HepG2 (cell line): ENCODE results near the gene CYSRT1. TPM values are rescaled to one million over a fixed set of nuclear protein-coding genes. Genes with fewer than 3 reads are reported as not detected.

ENCODE experiments used
- ADNP ChIP-seq: sonication (generic); formaldehyde crosslinking; IDR thresholded peaks from 2 replicates; pipeline ENCODE4 v1.4.0; 2020; ENCODE audit warnings: missing genetic modification reagents
- ATF1 ChIP-seq: IDR thresholded peaks from 2 replicates; pipeline ENCODE4 v1.6.1; 2016; ENCODE audit warnings: mild to moderate bottlenecking, control low read depth
- FOSL1 ChIP-seq: sonication (generic); formaldehyde crosslinking; IDR thresholded peaks from 2 replicates; pipeline ENCODE4 v1.9.0; 2021; ENCODE audit warnings: missing genetic modification reagents, borderline replicate concordance
- FOXJ3 ChIP-seq: sonication (generic); formaldehyde crosslinking; IDR thresholded peaks from 2 replicates; pipeline ENCODE4 v1.4.0; 2020; ENCODE audit warnings: missing genetic modification reagents, mild to moderate bottlenecking, borderline replicate concordance
- GLI4 ChIP-seq: sonication (generic); formaldehyde crosslinking; IDR thresholded peaks from 2 replicates; pipeline ENCODE4 v1.5.1; 2020; ENCODE audit warnings: missing genetic modification reagents, mild to moderate bottlenecking, moderate library complexity, borderline replicate concordance
- HOXA7 ChIP-seq: sonication (generic); formaldehyde crosslinking; IDR thresholded peaks from 2 replicates; pipeline ENCODE4 v1.8.1; 2022; ENCODE audit warnings: mild to moderate bottlenecking, missing genetic modification reagents, moderate library complexity
- ZNF3 ChIP-seq: IDR thresholded peaks from 2 replicates; pipeline ENCODE4 v1.7.0; 2017; ENCODE audit warnings: inconsistent platforms
- ZNF761 ChIP-seq: sonication (generic); formaldehyde crosslinking; conservative IDR thresholded peaks from 2 replicates; pipeline ENCODE4 v1.4.0; 2020; ENCODE audit warnings: mild to moderate bottlenecking, missing genetic modification reagents
- ZNF841 ChIP-seq: sonication (generic); formaldehyde crosslinking; IDR thresholded peaks from 2 replicates; pipeline ENCODE4 v1.8.1; 2023; ENCODE audit warnings: missing genetic modification reagents, borderline replicate concordance
- ZZZ3 ChIP-seq: sonication (generic); formaldehyde crosslinking; IDR thresholded peaks from 2 replicates; pipeline ENCODE4 v1.4.0; 2020; ENCODE audit warnings: missing genetic modification reagents, mild to moderate bottlenecking, borderline replicate concordance
- polyA plus RNA-seq, 8 experiments: library from polyadenylated mRNA; depleted of rRNA in 3 of 8; stranded (reverse) in 7 of 8; unstranded in 1 of 8; fragments of >200 nt; fragmentation: Illumina TruSeq in 4 of 8; extraction: Trizol in 4 of 8; gene quantifications; 2 replicates each; pipeline versions ENCODE4 v1.2.1 to v1.2.3, GENCODE V29; 2011 to 2016; ENCODE audit warnings: low read depth in 4 of 8, missing spikeins in 1 of 8, mixed read lengths in 1 of 8; ENCODE audit not compliant: insufficient read depth in 1 of 8
- total RNA-seq, 5 experiments: library from RNA; depleted of rRNA; stranded (reverse); fragments of >200 nt; fragmentation: Illumina TruSeq; extraction: Trizol; gene quantifications; 2 replicates each; pipeline ENCODE4 v1.2.3, GENCODE V29; 2016; ENCODE audit warnings: low read depth in 1 of 5
- TF ChIP-seq, protein P1 (sequence below): sonication (generic); formaldehyde crosslinking; IDR thresholded peaks from 2 replicates; pipeline ENCODE4 v1.8.0; 2022; ENCODE audit warnings: mild to moderate bottlenecking, missing genetic modification reagents
- TF ChIP-seq, protein P2 (sequence below): sonication (generic); formaldehyde crosslinking; IDR thresholded peaks from 2 replicates; pipeline ENCODE4 v1.4.0; 2020; ENCODE audit warnings: missing genetic modification reagents, low read depth, mild to moderate bottlenecking, borderline replicate concordance
- TF ChIP-seq, protein P3 (sequence below): sonication (generic); formaldehyde crosslinking; conservative IDR thresholded peaks from 2 replicates; pipeline ENCODE4 v1.4.0; 2020; ENCODE audit warnings: missing genetic modification reagents
- TF ChIP-seq, protein P4 (sequence below): sonication (generic); formaldehyde crosslinking; IDR thresholded peaks from 2 replicates; pipeline ENCODE4 v1.5.0; 2020; ENCODE audit warnings: missing genetic modification reagents
- TF ChIP-seq, protein P5 (sequence below): sonication (generic); formaldehyde crosslinking; IDR thresholded peaks from 2 replicates; pipeline ENCODE4 v1.4.0; 2020; ENCODE audit warnings: mild to moderate bottlenecking, missing genetic modification reagents, borderline replicate concordance
- TF ChIP-seq, protein P6 (sequence below): sonication (generic); formaldehyde crosslinking; IDR thresholded peaks from 2 replicates; pipeline ENCODE4 v1.4.0; 2020; ENCODE audit warnings: missing genetic modification reagents

The CYSRT1 gene
- total and polyA plus RNA-seq, 2 of the 13 experiments (the other 11 are each of a cell fraction or from before 2014, with no cell fraction given), result 1.5 to 2.1 TPM

DNA sequence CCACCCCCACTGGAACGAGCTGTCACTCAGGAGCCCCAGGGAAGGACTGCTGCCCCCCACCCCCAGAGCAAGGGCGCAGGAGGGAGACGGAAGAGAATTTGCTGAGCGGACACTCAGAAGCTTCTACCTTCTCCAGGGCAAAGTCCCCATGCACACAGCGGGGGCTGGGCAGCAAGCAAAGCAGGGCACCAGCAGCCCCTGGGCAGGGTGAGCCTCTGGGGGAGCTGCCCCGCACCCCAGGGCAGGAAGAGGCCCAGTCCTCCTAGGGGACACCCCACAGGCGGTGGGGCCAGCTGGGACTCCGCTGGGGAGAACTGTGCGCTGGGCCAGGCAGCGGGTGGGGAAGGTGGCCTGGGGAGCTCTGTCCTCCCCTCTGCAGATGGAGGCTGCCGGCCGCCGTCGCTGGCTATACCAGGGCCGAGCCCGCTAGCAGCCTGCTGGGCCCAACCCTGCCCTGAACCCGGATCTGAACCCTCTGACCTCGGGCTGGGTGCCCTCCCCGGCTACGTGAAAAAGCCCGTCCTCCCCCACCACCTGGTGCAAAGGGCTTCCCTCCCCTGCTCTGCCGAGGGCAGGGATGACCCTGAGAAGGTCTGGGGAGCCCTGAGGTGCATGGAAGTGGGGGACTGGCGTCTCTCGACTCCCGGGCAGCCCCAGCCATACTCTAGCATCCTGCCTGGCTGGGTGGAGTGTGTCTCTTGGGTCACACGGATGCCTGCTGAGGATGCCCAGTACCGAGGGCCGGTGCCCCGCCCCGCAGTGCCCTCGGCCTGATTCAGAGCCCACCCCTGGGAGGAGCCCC, 5.1 kb downstream of the CYSRT1 start (continued):
- TF ChIP-seq, protein P1, sequence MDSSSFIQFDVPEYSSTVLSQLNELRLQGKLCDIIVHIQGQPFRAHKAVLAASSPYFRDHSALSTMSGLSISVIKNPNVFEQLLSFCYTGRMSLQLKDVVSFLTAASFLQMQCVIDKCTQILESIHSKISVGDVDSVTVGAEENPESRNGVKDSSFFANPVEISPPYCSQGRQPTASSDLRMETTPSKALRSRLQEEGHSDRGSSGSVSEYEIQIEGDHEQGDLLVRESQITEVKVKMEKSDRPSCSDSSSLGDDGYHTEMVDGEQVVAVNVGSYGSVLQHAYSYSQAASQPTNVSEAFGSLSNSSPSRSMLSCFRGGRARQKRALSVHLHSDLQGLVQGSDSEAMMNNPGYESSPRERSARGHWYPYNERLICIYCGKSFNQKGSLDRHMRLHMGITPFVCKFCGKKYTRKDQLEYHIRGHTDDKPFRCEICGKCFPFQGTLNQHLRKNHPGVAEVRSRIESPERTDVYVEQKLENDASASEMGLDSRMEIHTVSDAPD (CRISPR knock-in tag), result no peak
- TF ChIP-seq, protein P2, sequence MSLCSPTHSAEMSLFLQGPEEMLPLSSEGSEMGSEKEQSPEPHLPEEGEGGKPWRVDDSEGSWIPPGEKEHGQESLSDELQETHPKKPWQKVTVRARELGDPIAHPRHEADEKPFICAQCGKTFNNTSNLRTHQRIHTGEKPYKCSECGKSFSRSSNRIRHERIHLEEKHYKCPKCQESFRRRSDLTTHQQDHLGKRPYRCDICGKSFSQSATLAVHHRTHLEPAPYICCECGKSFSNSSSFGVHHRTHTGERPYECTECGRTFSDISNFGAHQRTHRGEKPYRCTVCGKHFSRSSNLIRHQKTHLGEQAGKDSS (CRISPR knock-in tag), result no peak
- TF ChIP-seq, protein P3, sequence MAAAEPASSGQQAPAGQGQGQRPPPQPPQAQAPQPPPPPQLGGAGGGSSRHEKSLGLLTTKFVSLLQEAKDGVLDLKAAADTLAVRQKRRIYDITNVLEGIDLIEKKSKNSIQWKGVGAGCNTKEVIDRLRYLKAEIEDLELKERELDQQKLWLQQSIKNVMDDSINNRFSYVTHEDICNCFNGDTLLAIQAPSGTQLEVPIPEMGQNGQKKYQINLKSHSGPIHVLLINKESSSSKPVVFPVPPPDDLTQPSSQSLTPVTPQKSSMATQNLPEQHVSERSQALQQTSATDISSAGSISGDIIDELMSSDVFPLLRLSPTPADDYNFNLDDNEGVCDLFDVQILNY (CRISPR knock-in tag), result no peak
- no peak for TF ChIP-seq ZNF3 (CRISPR knock-in tag)
- no peak for TF ChIP-seq FOXJ3
- TF ChIP-seq HOXA7 (CRISPR knock-in tag), result no peak
- TF ChIP-seq, protein P4, sequence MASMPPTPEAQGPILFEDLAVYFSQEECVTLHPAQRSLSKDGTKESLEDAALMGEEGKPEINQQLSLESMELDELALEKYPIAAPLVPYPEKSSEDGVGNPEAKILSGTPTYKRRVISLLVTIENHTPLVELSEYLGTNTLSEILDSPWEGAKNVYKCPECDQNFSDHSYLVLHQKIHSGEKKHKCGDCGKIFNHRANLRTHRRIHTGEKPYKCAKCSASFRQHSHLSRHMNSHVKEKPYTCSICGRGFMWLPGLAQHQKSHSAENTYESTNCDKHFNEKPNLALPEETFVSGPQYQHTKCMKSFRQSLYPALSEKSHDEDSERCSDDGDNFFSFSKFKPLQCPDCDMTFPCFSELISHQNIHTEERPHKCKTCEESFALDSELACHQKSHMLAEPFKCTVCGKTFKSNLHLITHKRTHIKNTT (CRISPR knock-in tag), result no peak
- TF ChIP-seq ZNF841 (CRISPR knock-in tag), result no peak
- TF ChIP-seq ATF1, result no peak
- TF ChIP-seq ZNF761 (CRISPR knock-in tag), result 0 out of 2 replicates have a peak, but pooled peaks have one; percentile 35
- no peak for TF ChIP-seq GLI4 (CRISPR knock-in tag)
- no peak for TF ChIP-seq FOSL1 (CRISPR knock-in tag)
- no peak for TF ChIP-seq ADNP (CRISPR knock-in tag)
- TF ChIP-seq, protein P5, sequence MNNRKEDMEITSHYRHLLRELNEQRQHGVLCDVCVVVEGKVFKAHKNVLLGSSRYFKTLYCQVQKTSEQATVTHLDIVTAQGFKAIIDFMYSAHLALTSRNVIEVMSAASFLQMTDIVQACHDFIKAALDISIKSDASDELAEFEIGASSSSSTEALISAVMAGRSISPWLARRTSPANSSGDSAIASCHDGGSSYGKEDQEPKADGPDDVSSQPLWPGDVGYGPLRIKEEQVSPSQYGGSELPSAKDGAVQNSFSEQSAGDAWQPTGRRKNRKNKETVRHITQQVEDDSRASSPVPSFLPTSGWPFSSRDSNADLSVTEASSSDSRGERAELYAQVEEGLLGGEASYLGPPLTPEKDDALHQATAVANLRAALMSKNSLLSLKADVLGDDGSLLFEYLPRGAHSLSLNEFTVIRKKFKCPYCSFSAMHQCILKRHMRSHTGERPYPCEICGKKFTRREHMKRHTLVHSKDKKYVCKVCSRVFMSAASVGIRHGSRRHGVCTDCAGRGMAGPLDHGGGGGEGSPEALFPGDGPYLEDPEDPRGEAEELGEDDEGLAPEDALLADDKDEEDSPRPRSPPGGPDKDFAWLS (CRISPR knock-in tag), result no peak
- TF ChIP-seq, protein P6, sequence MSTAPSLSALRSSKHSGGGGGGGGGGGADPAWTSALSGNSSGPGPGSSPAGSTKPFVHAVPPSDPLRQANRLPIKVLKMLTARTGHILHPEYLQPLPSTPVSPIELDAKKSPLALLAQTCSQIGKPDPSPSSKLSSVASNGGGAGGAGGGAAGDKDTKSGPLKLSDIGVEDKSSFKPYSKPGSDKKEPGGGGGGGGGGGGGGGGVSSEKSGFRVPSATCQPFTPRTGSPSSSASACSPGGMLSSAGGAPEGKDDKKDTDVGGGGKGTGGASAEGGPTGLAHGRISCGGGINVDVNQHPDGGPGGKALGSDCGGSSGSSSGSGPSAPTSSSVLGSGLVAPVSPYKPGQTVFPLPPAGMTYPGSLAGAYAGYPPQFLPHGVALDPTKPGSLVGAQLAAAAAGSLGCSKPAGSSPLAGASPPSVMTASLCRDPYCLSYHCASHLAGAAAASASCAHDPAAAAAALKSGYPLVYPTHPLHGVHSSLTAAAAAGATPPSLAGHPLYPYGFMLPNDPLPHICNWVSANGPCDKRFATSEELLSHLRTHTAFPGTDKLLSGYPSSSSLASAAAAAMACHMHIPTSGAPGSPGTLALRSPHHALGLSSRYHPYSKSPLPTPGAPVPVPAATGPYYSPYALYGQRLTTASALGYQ (CRISPR knock-in tag), result no peak
- no peak for TF ChIP-seq ZZZ3 (CRISPR knock-in tag)
